C4-2B (cell line): Measurements from ENCODE around the gene ZW10.
A peak's percentile ranks its signal among the peaks of the same experiment; 100 is the strongest.
"Not testable (repeated sequence)": the region's sequence is repeated elsewhere in the genome, so short reads cannot be mapped to it uniquely, and the experiment has no call there.

Experiments used
- H3K27ac ChIP-seq: fragments of 450-650 bp; 2 replicates; pipeline ENCODE4 v1.5.1; 2017
- CTCF ChIP-seq: fragments of 450-650 bp; conservative IDR thresholded peaks from 2 replicates; pipeline ENCODE4 v1.5.1; 2017; ENCODE audit warnings: mild to moderate bottlenecking
- ZFX ChIP-seq: fragments of 450-650 bp; IDR thresholded peaks from 2 replicates; pipeline ENCODE4 v1.6.1; 2017

The ZW10 gene

GRCh38 chr11:113805640-113806039, 32.1 kb upstream of the ZW10 start:
- TF ChIP-seq ZFX, result no peak
- H3K27ac ChIP-seq, result no peak overlapping the region

GRCh38 chr11:113802621-113803020, 29.1 kb upstream of the ZW10 start:
- no peak for TF ChIP-seq CTCF
- TF ChIP-seq ZFX, result no peak
- H3K27ac ChIP-seq, result no peak overlapping the region

GRCh38 chr11:113796663-113797259, 23.3 kb upstream of the ZW10 start:
- TF ChIP-seq ZFX, result no peak
- TF ChIP-seq CTCF, result peak; percentile 88
- no peak overlapping the region for H3K27ac ChIP-seq

- TF ChIP-seq ZFX, result no peak
- TF ChIP-seq CTCF, result no peak
- H3K27ac ChIP-seq, result no peak overlapping the region
Measured at GRCh38 chr11:113789675-113790320, 16.3 kb upstream of the ZW10 start.

GRCh38 chr11:113789016-113789415, 15.5 kb upstream of the ZW10 start:
- H3K27ac ChIP-seq, result not testable (repeated sequence)

- H3K27ac ChIP-seq, result peak overlapping the region; percentile 42
- TF ChIP-seq ZFX (no peak), CTCF (no peak)
Measured at GRCh38 chr11:113782134-113782533, 8.6 kb upstream of the ZW10 start.

GRCh38 chr11:113781682-113782081, 8.2 kb upstream of the ZW10 start:
- peak overlapping the region; percentile 42 for H3K27ac ChIP-seq
- TF ChIP-seq ZFX (no peak), CTCF (no peak)

- no peak within 1 kb of the TSS for H3K27ac ChIP-seq
- TF ChIP-seq CTCF, result no peak
- TF ChIP-seq ZFX, result no peak
Measured at GRCh38 chr11:113779496-113779895, 6.0 kb upstream of the ZW10 start, which contains the start of gene CLDN25. Gene CLDN25, plus strand, starts transcription at chr11:113779796. Its CDS starts 0 bp downstream, at chr11:113779796.
